GM12878 (cell line): Measurements from ENCODE around the gene MYO3B.

Experiments
- BACH1 ChIP-seq: fragments of 450-650 bp; IDR thresholded peaks from 2 replicates; pipeline ENCODE4 v1.6.1; 2017; ENCODE audit warnings: mild to moderate bottlenecking, borderline replicate concordance
- CTCF ChIP-seq, 3 experiments: IDR thresholded peaks in 2 of 3; conservative IDR thresholded peaks in 1 of 3; 2 replicates each; pipeline ENCODE4 v1.5.1; 2011; ENCODE audit warnings: low read depth in 3 of 3, low read length in 3 of 3, mild to moderate bottlenecking in 3 of 3, control low read depth in 2 of 3, moderate library complexity in 2 of 3, inconsistent platforms in 1 of 3, mixed read lengths in 1 of 3; ENCODE audit not compliant: control insufficient read depth in 2 of 3, insufficient read depth in 1 of 3; ENCODE audit errors: extremely low read depth in 1 of 3
- EZH2 ChIP-seq: IDR thresholded peaks from 2 replicates; pipeline ENCODE4 v1.6.1; 2012; ENCODE audit warnings: low read depth, mild to moderate bottlenecking, control low read depth, inconsistent platforms, low read length, borderline replicate concordance; ENCODE audit not compliant: control insufficient read depth
- RAD21 ChIP-seq: IDR thresholded peaks from 2 replicates; pipeline ENCODE4 v1.6.1; 2011; ENCODE audit warnings: mild to moderate bottlenecking, low read depth, low read length, moderate library complexity; ENCODE audit not compliant: insufficient read depth
- SREBF1 ChIP-seq: IDR thresholded peaks from 2 replicates; pipeline ENCODE4 v1.6.1; 2012; ENCODE audit warnings: mild to moderate bottlenecking, low read length

GRCh38 chr2:170434900-170435621, 257.1 kb downstream of the MYO3B start:
- TF ChIP-seq EZH2 (no peak), SREBF1 (no peak), CTCF (IDR thresholded peaks at IDR 0.05 in 2 of 3, conservative IDR thresholded peaks at IDR 0.05 in 1 of 3; ENCODE audit: control insufficient read depth in 2 of 3, extremely low read depth in 1 of 3, insufficient read depth in 1 of 3, low read depth in 3 of 3, low read length in 3 of 3) (no peak), BACH1 (no peak), RAD21 (no peak)
